ENCODE data around the gene TRPM8. TPM values are rescaled to one million over a fixed set of nuclear protein-coding genes. Genes with fewer than 3 reads are reported as not detected.

TRPM8 gene
- total and polyA plus RNA-seq, 2 donors from 2014 or later: 2.5 TPM; not detected in 1

DNA sequence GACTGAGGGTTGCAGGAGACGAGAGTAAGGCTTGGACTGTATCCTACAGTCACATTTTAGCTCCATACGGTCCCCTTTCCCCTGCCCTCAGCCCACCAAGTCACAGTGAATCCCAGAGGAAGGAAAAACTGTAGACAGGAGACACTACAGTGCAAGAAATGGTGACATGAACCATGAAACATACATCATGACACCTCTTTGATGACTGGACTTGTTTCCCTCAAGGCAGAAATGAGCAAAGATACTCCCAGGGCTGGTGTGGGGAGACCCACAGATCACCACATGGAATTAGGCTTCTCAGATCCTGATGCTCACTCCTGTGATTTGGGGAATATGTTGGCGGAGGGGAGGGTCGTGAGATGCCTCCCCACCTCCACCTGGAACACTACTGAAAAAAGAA is 85.1 kb downstream of the TRPM8 start:
- H3K9ac ChIP-seq (ENCODE audit: low read length in 3 of 3): no peak overlapping the region
- H3K4me3 ChIP-seq (ENCODE audit: low read length in 3 of 3): no peak overlapping the region
- H3K9me3 ChIP-seq (ENCODE audit: control insufficient read depth in 2 of 3, insufficient read depth in 1 of 3, low read length in 3 of 3): no peaks in the 10 kb centered on the region
- no peaks in the 10 kb centered on the region for H3K27me3 ChIP-seq (ENCODE audit: control insufficient read depth, insufficient read depth, low read length)
- intact Hi-C loops (cut with DNase I): no loop called here
- TF ChIP-seq, protein P1, sequence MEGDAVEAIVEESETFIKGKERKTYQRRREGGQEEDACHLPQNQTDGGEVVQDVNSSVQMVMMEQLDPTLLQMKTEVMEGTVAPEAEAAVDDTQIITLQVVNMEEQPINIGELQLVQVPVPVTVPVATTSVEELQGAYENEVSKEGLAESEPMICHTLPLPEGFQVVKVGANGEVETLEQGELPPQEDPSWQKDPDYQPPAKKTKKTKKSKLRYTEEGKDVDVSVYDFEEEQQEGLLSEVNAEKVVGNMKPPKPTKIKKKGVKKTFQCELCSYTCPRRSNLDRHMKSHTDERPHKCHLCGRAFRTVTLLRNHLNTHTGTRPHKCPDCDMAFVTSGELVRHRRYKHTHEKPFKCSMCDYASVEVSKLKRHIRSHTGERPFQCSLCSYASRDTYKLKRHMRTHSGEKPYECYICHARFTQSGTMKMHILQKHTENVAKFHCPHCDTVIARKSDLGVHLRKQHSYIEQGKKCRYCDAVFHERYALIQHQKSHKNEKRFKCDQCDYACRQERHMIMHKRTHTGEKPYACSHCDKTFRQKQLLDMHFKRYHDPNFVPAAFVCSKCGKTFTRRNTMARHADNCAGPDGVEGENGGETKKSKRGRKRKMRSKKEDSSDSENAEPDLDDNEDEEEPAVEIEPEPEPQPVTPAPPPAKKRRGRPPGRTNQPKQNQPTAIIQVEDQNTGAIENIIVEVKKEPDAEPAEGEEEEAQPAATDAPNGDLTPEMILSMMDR (IDR thresholded peaks at IDR 0.05; ENCODE audit: borderline replicate concordance, extremely low read depth, insufficient read depth): no peak
- DNase-seq (no peak), FAIRE-seq (no peak)
- H3K4me1 ChIP-seq (ENCODE audit: control insufficient read depth in 2 of 3, insufficient read depth in 2 of 3, low read depth in 1 of 3, low read length in 3 of 3): no peaks in the 10 kb centered on the region
- no peak overlapping the region for H3K27ac ChIP-seq (ENCODE audit: low read depth in 2 of 2, low read length in 2 of 2)
- no peaks in the 10 kb centered on the region for H3K36me3 ChIP-seq (ENCODE audit: control insufficient read depth in 2 of 3, insufficient read depth in 3 of 3, low read length in 3 of 3)

DNA sequence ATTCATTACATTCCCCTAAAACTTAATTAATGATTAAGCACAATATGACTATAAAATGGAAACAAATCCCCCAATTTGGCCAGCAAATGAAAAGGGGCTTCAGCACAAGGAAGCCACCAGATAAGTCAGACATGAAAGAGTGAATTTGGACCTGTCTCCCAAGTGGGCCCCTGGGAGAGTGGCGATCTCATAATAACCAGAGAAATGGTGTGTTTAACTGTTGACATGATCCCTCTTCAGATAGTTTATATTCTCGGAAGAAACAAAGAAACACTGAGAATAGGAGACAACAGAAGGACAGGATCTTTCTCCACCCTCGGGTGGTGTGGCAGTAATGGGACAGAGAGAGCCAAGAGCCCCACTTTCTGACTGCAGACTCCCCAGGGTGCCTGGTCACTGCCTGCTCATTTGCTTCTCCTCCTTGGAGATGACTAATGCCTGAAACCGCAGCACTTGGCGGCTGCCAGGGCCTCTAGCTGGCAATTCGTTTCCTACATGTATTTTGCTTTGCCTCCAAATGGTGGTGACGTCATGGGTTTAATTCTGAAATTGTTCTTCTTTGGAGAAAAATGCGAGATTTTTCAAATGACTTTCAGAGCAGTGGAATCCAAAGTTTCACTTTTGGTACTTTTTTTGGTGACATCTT is 86.9 kb downstream of the TRPM8 start:
- Histone ChIP-seq H3K9me3 (ENCODE audit: control insufficient read depth in 2 of 3, insufficient read depth in 1 of 3, low read length in 3 of 3) (no peaks in the 10 kb centered on the region), H3K4me1 (ENCODE audit: control insufficient read depth in 2 of 3, insufficient read depth in 2 of 3, low read depth in 1 of 3, low read length in 3 of 3) (no peaks in the 10 kb centered on the region), H3K27me3 (ENCODE audit: control insufficient read depth, insufficient read depth, low read length) (no peaks in the 10 kb centered on the region), H3K36me3 (ENCODE audit: control insufficient read depth in 2 of 3, insufficient read depth in 3 of 3, low read length in 3 of 3) (no peaks in the 10 kb centered on the region), H3K9ac (ENCODE audit: low read length in 3 of 3) (no peak overlapping the region), H3K27ac (ENCODE audit: low read depth in 2 of 2, low read length in 2 of 2) (no peak overlapping the region), H3K4me3 (ENCODE audit: low read length in 3 of 3) (no peak overlapping the region)
- TF ChIP-seq, protein P1 (IDR thresholded peaks at IDR 0.05; ENCODE audit: borderline replicate concordance, extremely low read depth, insufficient read depth): no peak
- intact Hi-C loops (cut with DNase I): no loop called here
- FAIRE-seq (no peak), DNase-seq (no peak)

DNA sequence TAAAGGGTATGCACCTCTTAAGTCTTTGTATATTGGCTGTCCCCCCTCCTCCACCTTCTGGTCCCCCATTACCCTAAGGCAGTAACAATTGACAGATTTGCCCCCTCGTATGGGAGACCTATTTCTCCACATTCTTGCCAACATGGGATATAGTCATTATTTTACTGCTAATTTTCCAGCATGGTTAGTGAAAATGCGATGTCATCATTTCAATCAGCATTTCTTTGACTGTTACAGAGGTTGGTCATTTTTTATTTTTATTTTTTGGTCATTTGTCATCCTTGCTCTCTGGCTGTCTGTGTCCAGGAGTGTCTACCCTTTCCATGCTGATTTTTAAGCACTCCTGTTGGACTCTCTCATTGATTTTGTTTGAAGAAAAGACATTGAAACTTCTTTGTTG is 88.0 kb downstream of the TRPM8 start:
- no peak for FAIRE-seq

More for the DNA sequence above, 88.0 kb downstream of the TRPM8 start:
- Histone ChIP-seq H3K4me1 (ENCODE audit: control insufficient read depth in 2 of 3, insufficient read depth in 2 of 3, low read depth in 1 of 3, low read length in 3 of 3) (no peaks in the 10 kb centered on the region), H3K27me3 (ENCODE audit: control insufficient read depth, insufficient read depth, low read length) (no peaks in the 10 kb centered on the region), H3K9ac (ENCODE audit: low read length in 3 of 3) (no peak overlapping the region), H3K4me3 (ENCODE audit: low read length in 3 of 3) (no peak overlapping the region), H3K36me3 (ENCODE audit: control insufficient read depth in 2 of 3, insufficient read depth in 3 of 3, low read length in 3 of 3) (no peaks in the 10 kb centered on the region), H3K9me3 (ENCODE audit: control insufficient read depth in 2 of 3, insufficient read depth in 1 of 3, low read length in 3 of 3) (no peaks in the 10 kb centered on the region), H3K27ac (ENCODE audit: low read depth in 2 of 2, low read length in 2 of 2) (no peak overlapping the region)
- DNase-seq: no peak
- intact Hi-C loops (cut with DNase I): no loop called here
- TF ChIP-seq, protein P1 (IDR thresholded peaks at IDR 0.05; ENCODE audit: borderline replicate concordance, extremely low read depth, insufficient read depth): no peak

All from kidney (tissue), 14 donors.